GM19238 (cell line): ENCODE data around the gene OR4F6.
"Not testable (repeated sequence)": the region's sequence is repeated elsewhere in the genome, so short reads cannot be mapped to it uniquely, and the experiment has no call there.

Experiments used
- DNase-seq: peaks from one replicate; pipeline ENCODE4 v3.0.0; 2011; ENCODE audit warnings: low spot score; ENCODE audit not compliant: insufficient read length

OR4F6 gene, protein sequence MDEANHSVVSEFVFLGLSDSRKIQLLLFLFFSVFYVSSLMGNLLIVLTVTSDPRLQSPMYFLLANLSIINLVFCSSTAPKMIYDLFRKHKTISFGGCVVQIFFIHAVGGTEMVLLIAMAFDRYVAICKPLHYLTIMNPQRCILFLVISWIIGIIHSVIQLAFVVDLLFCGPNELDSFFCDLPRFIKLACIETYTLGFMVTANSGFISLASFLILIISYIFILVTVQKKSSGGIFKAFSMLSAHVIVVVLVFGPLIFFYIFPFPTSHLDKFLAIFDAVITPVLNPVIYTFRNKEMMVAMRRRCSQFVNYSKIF

DNA sequence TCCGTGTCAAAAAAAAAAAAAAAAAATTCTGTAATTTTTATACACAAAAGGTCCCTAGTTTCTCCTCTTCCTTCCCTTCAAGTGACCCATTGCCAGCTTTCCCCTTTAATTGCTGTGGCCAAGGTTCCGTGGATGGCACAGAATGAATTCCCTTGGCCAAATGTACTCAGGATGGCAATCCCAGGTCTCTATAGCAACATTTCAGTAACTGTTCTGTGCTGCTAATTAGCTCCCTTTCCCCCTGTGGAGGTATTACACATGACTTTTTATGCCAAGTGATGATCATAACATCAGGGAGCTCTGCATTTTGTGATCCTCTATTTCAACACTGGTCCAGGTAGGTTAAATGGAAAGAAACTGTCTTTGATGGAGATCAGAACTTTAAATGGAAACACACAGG lies at the start of gene OR4F6:
OR4F6 (plus strand) TSS at position 301 of the 400 bp plus-strand sequence. CDS start 2,211 bp downstream, outside the sequence.
- DNase-seq = no peak

DNA sequence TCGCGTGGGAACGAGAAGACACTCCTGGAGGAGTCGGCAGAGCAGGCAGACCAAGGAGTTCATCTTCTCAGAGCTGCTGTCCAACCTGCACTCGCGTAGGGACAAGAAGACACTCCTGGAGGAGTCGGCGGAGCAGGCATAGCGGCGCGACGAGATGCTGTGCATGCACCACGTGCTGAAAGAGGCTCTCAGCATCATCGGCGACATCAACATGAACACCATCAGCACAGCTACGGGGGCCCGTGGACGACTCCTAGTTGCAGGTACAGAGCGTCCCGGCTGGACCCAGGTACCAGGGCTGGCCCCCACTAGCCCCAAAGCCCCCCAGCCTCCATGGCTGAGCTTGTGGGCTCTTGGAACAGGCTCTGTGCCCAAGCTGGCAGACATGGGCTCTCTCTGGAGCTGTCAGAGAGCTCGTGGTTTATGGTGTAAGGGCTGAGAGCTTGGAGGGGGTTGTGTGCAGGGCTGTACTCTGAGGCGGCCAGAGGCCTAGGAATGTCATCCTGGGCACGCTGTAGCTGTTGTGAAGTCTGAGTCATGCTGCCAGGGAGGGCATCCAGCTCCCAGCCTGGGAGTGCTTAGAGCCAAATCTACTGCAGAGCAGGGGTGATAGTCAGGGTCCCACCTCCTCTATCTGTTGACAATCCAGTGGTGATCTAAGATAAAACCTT lies 38.5 kb upstream of the OR4F6 start:
- not testable (repeated sequence) for DNase-seq

DNA sequence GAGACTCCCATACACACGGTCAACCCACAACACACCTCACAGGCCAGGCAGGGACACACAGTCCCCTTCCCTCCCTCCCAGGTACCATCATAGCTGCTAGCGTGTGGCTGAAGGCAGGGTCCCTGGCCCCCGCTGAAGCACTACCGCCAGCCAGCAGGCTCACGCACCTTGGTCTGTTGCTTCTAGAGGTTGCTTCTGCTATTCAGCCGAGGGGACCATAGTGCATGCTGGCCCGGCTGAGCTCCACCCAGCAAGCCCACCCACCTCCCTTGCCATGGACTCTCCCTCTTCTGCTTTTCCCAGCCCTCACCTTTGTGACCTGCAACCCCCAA lies 38.0 kb upstream of the OR4F6 start:
- DNase-seq = not testable (repeated sequence)

DNA sequence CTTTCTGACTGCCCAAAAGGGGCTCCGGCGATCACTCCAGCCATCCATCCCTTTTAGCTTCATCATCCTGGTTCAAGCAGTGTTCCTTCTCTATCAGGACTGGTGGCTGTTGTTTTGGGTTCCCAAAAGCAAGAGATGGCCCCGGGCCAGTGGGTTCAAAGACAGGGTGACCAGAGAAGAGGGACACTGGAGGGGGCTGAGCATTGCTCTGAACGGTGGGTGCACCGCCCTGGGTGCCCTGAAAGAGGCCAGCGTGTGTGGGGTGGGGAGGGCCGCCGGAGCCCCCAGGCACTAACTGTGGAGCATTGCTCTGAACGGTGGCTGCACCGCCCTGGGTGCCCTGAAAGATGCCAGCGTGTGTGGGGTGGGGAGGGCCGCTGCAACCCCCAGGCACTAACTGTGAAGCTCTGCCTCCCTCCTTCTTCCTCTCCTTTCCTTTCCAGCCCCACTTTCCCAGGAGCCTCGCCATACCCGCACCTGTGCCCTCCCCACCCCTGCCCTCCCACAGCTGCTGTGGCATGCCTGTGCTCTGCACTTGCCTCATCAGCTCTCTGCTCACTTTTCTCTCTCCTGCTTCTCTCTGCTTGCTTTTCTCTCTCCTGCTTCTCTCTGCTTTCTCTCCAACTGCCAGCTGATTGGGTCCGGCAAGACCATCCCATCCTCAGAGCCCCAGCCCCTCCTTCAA lies 37.4 kb upstream of the OR4F6 start:
- no peak for DNase-seq

DNA sequence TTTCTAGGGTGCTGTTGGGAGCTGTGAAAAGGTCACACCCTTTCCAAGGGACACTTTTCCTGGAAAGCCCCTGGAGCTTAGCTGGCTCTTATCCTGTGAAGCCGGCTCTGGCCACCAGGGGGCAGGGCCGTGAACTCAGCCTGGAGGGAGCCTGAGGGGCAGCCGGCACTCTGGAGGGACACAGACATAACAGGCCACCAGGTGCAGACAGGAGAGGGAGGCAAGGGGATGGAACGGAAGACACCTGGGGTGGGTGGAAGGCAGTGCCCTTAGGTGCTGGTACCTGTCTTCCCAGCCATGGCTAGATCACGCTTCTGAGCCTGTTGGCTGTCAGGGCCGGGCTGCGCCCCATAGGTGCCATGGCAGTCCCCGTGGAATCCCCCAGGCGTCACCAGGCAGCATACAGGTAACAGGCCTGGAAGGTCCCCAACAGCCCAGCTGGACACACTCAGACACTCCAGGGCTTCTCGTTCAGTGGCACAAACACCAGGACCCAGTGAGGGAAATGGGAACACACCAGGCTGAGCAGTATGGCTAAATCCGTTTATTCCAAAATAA lies 36.1 kb upstream of the OR4F6 start:
- not testable (repeated sequence) for DNase-seq

DNA sequence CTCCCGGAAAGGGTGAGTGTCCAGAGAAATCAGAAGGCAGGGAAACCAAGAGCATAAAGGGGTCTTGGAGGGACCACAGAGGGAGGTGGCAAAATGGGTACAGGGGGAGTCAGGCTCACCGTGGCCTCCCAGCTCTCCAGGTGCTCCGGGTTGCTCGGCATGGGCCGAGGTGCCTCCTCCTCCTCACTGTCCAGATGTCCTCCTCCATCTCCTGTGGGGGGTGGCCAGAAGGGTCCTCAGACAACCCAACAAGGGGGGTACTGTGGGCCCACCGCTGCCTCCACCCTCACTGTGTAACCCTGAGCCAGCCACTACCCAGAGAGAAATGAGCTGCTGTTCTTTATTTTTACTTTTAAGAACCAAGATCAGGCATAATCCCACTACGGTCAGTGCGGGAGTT lies 30.4 kb upstream of the OR4F6 start:
- no peak for DNase-seq

DNA sequence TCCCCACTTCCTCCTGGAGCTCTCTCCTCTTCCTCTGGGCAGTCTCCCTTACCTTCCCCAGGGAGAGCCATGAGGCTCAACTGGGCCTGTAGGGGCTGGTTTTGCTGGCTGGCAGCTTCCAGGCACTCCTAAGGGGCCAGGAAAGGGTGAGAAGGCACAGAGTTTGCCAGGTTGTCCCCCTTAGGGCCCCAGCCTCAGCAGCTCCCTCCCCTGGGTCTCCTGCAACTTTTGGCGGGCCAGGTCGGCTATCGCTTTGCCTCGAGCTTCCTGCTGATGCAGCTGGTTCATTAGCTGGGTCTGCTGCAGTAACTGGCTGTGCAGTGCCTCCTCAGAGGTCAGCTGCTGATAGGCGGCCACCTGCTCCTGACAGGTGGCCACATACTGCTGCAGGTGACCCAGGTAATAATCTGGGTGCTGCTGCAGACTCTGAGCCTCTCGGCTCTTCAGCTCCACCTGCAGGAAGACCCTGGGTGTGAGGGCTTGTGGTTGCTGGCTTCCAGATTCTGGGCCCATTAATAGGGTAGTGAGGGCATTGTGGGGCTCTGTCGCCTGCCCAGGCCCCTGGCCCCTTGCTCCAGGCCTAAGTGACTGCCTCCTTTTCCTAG lies 29.7 kb upstream of the OR4F6 start:
- DNase-seq = no peak

DNA sequence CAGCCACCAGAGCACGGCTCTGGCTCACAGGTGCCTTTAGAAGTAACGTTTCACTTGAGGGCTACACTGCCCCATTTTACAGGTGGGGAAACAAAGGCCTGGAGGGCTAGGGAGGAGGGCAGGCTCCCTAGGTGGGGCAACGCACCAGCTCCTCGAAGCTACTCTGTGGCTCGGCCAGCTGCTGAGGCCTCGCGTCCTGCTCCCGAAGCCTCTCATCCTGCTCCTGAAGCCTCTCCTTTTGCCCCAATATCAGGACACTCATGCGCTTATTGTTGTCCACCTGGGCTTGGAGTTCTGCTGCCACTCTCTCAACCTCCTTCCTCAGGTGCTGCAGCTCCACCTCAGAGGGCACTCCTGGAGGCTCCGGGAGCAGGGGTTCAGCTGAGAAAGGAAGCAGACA lies 28.2 kb upstream of the OR4F6 start:
- DNase-seq = no peak

DNA sequence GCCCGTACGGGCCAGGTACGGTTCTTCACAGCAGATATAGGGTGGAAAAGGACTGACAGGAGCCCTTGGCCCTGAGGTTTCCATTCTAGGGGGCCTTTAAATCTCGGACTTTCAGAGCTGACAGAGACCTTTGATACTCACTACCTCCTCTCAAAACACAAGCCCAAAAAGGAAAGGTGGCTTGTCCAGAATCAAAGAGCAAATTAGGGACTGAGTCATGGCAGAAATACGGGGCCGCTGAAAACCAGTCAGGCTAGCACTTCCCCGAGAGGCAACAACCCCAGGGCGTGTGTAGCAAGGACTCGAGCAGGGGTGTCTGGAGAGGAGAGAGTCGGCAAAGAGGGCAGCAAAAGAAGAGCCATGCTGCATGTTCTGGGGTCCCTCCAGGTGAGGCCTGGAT lies 24.7 kb upstream of the OR4F6 start:
- not testable (repeated sequence) for DNase-seq

DNA sequence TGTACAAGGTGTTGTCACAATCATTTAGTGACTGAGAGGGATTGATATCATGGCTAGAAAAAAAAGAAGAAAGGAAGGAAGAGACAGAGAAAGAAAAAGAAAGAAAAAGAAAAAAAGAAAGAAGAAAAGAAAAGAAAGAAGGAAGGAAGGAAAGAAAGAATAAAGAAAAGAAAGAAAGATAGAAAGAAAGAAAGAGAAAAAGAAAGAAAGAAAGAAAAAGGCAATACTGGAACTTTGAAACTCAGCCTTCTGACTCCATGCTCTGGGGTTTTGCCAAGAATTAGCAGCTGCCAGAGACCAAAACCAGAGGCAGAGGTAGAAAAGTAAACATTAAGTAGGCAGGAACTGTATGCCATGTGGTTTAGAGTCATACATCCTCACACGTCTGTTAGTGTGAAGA lies 23.1 kb upstream of the OR4F6 start:
- not testable (repeated sequence) for DNase-seq

DNA sequence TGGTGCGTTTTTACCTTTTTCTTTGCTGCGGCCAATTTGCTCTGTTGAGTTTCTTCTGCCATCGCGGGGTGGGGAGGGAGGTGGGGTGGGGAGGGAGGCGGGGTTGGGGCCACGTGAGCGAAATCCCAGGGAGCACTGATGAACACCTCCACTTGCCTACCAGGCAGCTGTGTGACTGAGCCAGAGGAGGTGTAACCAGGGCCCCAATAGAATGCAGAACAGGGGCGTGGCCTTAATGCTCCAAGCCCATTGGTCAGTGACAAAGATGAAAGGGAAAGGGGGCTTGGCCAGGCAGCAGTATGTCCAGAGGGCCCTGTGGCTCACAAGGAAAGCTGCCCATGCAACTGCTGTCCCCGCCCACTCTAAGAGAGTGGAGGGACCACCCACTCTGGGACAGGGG lies 21.4 kb upstream of the OR4F6 start:
- no peak for DNase-seq

DNA sequence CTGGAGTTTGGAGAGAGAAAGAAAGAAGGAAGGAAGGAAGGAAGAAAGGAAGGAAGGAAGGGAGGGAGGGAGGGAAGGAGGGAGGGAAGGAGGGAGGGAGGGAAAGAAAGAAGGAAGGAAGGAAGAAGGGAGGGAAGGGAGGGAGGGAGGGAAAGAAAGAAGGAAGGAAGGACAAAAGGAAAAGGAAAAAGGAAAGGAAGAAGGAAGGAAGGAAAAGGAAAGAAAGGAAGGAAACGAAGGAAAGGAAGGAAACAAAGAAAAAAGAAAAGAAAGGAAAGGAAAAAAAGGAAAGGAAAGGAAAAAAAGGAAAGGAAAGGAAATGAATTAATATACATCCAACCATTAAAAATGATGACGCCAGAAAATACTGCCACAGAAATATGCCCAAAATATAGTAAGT lies 18.7 kb upstream of the OR4F6 start:
- DNase-seq = no peak

DNA sequence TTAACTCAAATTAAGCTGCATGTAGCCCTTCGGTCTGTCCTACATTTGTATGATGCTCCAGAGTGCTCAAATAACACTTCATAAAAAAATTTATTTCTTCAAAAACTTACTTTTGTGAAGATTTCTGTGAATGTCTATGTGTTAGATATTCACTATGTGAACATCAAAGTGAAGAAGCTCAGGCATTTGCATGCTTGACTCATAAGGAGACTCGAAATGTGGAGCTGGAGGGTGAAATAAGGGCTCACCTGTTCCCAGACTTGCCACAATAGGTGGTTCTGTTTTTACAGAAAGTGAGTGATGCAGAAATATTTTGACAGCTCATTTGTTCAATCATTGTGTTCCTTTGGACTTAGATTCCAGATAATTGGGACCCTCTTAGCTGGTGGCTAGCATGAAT lies 16.9 kb upstream of the OR4F6 start:
- not testable (repeated sequence) for DNase-seq

DNA sequence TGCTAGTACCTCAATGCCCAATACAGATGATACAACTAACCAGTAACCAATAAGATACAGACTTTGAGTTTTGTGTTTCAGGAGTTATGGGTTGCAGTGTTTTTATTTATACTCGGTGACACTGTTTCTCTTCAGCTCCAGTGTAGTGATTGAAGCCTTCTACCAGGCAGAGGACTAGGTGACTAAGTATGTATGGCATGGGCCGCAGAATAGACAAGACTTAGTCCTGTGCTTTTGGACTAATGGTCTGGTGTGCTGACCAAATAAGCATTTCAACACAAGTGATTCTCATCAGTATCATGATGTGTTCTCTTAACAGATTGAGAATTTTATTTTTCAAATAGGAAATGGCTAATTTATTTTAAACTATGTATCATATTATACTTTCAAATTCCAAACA lies 15.3 kb upstream of the OR4F6 start:
- DNase-seq = not testable (repeated sequence)

DNA sequence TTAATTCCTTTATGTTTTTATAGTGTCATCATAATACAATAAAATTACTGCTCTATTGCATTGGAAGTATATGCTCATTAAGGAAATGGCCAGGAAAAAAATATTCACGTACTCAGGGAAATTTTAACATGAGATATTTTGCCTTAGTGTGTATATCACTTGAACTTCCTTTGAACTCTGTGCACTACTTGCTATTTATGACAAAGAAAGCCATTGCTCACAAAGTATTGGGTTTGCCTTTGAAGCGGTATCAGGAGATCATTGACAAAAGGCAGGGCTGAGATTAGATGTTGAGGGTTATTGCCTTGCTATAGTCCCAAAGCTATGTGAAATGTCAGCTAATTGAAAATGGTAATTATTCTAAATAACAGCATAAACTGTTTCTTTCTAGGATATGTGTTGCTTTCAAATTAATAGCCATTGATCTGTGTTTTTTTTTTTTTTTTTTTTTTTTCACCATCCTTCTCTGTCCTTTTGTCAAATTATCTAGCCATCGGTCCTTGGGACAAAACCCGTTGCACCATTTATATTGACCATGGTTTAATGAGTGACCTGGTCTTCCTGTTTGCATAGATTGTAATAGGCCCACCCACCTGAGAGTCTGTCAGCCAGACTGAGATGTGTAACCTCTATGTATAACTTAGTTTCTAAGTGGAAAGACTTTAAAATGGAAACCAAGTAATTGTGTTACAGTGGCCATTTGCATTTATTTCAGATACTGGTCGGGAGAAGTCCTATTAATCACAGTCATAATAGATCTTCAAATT lies 14.6 kb upstream of the OR4F6 start:
- not testable (repeated sequence) for DNase-seq

DNA sequence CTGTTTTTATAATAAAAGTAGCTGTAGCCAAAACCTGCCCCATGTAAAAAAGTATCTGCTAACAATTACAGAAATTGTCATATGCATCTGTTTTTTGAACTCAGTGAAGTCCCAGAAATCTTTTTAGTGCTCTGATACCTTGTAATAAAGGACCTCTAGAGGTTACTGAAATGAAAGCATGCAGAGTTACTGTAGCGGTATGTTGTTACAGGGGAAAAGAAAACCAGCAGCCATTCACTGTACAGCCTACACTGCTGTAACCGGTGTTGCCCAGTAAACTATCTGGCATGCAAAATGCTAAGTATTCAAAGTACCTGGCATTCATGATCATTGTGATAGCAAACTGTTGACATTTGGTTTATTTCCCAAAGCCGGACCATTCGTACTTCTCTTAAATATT lies 12.6 kb upstream of the OR4F6 start:
- not testable (repeated sequence) for DNase-seq

DNA sequence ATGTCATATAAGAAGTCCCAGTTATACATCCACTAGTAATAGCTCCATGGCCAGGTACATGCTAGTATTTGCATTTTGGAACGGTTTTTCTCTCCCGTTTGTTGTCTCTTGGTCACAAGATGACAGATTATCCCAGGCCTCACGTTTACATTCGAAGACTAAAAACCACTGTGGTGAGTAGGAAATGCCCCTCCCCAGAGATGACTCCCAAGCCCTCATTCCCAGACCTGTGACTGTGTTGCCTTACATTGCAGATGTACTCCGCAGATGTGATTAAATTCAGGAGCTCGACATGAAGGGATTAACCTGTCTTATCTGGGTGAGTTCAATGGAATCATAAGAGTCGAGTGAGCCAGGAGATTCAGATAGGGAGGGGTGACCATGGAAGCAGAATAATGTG lies 9.3 kb upstream of the OR4F6 start:
- not testable (repeated sequence) for DNase-seq

DNA sequence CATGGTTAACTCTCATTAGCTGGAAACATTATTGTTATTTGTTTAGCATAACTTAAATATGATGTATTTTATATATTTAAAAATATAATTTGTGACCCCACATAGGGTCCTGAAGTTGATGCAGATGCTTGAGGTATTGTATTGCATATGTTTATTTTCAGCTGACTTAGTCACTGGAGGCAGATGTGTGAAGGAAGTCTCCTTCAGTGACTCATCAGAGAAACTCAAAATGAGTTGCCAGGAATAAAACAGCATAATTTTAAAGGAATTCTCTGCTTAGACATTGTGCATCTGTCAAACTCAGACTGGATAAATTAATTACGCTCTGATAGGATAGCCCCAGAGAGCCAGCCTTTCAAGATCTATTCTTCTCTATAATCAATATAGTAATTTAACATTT lies 7.9 kb upstream of the OR4F6 start:
- no peak for DNase-seq

DNA sequence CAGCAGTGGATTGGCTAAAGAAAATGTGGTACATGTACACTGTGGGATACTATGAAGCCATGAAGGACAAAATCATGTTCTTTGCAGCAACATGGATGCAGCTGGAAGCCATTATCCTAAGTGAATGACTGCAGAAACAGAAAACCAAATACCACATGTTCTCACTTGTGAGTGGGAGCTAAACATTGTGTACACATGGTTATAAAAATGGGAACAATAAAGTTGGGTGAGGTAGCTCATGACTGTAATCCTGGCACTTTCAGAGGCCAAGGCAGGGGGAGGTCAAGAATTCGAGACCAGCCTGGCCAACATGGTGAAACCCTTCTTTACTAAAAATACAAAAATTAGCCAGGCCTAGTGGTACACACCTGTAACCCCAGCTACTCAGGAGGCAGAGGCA lies 3.6 kb upstream of the OR4F6 start:
- DNase-seq = no peak

DNA sequence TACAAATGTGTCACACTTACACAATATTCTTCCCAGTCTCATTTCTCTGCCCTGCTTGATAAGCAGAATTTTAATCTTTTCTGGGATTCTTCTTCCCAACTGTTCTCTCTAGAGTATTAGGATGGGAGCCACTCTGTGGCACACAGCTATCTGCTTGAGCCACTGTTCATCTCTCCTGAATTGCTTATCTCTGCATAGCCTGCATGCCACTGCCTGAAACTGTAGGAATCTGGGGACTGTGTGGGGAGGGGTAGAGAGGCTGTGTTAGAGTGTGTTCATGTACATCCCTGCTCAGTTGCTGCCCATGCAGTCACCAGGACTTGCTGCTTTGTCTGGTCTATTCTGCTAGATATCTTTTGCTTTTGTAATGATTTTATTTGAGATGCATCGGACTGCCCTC lies 2.3 kb upstream of the OR4F6 start:
- no peak for DNase-seq

DNA sequence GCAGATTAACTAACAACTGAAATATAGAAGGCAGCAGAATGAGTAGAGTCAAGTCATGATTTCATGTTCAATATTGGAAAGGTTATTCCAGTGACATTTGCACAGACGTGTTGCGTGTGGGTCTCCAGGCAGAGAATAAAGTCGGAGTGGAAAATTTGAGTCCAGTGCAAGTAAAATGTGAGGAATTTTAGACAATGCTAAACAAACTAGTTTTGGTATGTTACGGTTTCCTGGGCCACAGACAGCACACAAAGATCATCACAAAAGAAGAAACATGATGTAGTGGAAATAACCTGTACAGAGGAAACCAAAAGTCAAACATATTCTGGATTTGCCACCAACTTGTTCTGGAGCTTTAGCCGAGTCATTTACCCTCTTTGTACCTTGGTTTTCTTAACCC lies 367 bp downstream of the OR4F6 start:
- DNase-seq = no peak
